HG03460 (cell line): ENCODE data around the gene MCRIP1.

Source experiments
- ATAC-seq: cut with Tn5 transposase; IDR thresholded peaks from one replicate; pipeline ENCODE4 v1.9.1; 2021; ENCODE audit not compliant: unreplicated experiment

Gene MCRIP1

DNA sequence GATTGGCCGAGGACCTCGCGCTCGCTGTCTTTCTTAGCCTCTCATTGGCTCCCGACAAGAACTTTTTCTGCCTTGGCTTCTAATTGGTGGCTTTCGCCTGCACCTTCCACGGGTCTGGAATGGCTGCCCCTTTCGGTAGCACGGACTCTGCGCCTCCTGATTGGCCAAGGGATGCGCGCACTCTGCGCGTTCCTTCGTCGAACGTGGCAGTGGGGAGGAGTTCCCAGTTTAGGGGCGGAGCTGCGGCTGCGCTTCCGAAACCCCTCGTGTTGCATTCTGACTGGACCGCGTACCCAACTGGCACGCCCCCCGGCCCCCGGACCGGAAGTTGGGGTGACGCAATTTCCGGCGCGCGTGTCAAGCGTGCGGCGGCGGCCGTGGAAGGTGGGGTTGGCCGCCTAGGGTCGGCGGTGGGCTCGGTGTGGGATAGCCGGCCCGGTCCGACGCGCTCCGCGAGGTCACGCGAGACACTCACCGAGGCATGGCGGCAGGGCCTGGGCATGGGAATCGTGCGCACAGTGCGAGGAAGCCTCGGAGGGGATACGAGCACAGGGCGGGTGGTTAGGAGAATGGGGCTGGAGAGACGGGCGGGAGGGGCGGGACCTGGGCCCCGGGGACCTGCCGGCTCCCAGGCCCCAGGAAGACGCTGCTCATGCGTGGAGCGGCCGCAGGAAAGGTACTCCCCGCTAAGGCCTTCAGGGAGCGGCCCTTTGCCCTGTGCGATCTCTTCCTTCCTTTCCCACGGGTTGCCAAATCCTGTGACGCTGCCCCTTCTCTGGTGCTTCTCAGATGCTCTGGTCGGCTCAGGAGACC is 27.9 kb upstream of the MCRIP1 start:
- peak; percentile 78 for ATAC-seq

DNA sequence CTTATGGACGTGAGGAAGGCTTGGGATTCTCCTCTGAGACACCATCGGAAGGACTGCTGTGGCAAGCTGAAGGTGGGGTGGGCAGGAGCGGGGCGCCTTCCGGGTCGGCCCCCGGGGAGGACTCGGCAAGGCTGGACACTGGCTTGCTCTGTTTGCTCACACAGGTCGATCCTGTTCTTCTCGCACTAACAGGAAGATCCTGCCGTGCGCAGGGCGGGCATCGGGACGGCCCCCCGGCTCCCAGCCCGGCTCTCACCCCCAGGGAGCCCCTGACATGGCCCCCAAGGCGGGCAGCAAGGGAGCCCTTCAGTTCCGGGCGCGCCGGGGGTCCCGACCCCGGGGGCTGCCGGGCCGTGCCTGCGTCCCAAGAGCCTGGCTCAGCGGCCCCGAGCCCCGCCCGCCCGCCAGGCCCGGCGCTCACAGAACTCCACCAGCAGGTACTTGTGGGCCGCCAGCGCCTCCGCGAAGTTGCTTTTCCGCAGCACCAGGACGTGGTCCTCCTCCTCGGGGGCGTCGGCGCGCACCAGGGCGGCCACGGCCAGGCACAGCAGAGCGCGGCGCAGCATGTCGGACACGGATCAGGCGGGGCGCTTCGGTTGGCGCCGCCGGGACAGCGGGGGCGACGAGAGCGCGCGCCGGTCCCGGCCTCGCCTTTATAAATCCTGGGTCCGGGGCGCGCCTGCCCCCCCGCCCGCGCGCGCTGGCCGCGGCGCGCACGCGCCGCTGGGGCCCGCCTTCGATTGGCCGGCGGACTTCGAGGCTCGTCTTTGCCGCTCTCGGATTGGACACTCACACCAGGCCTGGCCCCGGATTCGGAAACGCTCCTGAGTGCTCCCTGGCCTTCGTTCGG is 27.0 kb upstream of the MCRIP1 start, which contains the start of gene P4HB:
Gene P4HB, minus strand, starts transcription at position 630 of the 850 bp plus-strand sequence. Its CDS starts 64 bp downstream, at position 566.
- ATAC-seq: peak; percentile 4

DNA sequence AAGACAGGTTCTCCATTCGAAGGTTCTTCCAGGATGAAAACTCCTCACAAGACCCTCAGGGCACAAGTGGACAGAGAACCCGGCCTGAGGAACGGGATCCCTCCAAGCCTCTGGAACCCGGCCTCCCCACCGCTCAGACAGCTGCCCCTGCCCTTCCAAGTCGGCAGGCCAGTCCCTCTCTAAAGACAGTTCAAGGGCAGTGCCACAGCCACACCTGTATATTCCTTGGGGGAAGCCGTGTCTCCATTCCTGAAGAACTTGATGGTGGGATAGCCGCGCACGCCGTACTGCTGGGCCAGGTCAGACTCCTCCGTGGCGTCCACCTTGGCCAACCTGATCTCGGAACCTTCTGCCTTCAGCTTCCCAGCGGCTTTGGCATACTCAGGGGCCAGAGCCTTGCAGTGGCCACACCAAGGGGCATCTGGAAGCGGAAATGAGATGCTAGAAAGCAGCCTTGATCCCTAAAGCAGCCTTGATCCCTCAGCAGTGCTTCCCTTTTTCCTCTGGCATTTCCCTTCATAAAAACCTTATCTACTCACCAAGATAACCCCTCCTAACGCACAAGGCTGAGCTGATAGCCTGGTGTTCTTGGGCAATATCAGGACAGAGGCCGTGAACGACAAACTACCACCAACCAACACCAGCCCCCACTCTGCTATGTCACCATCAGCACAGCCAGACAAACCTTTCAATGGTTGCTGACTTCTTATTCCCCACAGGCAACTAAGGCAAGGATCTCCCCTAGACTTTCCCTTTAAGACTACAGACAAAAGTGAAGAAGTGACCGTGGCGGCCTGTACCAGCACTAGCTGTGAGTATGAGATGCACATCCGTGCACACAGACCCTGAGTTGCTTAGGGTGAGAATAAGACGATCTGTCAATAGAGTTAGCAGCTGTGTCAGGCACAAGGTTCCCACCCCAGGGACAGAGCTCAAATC is 26.1 kb upstream of the MCRIP1 start:
- no peak for ATAC-seq

DNA sequence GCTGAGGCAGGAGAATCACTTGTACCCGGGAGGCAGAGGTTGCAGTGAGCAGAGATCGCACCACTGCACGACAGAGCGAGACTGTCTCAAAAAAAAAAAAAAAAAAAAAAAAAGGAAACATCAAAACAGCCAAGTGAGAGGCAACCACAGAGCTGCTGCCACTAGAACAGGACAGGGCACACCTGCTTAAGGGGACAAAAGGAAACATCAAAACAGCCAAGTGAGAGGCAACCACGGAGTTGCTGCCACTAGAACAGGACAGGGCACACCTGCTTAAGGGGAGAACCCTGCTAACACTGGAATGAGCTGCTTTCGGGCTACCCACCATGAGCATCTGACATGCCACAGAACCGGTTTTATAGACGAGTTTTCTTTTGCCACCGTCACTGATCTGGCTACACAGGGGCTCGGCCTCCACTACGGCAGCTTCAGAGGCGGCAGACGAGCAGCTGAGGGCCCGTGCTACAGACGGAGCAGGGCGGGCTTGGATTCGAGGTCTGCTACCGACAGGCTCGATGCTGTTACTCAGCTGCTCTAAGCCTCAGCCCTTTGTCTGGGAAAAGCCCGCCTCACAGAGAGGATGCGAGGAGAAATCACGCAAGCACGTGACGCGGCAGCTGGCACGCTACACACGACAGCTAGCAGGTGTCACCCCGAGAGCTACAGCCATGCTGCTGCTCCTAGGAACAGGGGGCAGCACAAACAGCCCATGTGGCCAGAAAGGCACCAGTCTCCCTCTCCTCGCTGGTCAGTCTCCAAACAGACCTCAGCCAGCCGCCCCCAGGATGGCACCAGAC is 25.3 kb upstream of the MCRIP1 start:
- ATAC-seq: no peak

DNA sequence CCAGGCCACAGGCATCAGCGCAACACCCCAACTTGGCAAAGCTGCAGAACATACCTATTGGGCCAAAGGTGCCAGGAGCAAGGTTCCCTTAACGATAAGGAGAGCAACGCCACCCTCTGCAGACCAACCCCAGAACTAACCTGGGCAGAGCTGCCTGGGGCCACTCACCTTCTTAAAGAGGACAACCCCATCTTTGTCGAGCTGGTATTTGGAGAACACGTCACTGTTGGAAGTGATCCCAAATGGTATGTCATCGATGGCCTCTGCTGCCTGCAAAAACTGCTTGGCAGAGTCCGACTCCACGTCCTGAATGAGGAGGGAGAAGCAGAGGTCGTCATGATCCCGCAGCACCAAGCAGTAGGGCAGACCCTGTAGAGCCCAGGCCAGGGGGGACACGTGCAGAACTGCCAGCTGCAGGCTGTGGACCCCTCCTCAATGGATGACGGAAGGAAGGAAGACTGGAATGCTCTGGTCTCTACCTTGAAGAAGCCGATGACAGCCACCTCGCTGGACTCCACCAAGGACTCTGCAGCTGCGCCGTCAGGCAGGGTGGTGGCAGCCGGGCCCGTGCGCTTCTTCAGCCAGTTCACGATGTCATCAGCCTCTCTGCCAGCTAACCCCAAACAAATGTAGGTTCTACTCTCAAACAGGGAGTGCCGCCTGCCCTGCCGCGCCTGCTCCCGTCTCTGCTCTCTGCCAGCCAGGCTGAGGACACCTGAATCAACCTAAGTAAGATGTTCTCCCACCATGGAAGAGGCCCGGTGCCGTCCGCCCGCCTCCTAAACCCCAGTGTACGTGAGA is 22.1 kb upstream of the MCRIP1 start:
- no peak for ATAC-seq

DNA sequence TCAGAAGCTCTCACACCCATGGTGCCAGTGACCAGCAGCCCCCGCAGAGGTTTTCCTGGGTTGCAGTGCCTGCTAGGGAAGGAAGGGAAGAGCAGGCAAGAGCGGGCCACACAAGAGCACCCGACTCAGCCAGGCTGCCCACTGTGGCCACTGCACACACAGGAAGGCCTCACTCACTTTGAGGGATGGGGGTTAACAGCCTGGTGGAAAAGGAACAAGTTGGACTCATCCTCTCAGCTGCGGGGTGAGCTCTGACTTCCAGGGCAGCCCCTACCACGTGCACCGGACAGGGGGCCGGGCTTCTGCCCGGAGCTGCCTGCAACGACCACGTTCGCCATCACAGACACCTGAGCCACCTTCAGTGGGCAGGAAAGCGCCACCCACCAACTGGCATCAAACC is 19.1 kb upstream of the MCRIP1 start:
- ATAC-seq: no peak

DNA sequence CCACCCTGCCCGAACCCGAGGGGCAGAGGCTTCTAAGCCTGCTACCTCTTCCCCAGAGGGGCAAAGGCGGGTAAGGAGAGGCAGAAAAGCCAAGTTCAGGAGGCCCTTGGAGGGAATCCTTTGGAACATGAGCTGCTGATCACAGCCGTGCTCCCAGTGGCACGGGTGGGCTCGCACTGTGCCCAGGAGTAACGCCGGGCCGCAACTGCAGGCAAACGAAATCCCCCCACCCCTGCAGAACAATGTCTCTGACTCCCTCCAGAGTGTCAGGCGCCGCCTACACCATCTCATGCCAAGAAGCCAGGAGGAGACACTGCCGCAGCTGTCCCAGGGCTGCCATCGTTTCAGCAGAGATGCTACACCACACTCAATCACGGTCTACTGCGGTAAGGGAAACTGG is 18.3 kb upstream of the MCRIP1 start:
- no peak for ATAC-seq

DNA sequence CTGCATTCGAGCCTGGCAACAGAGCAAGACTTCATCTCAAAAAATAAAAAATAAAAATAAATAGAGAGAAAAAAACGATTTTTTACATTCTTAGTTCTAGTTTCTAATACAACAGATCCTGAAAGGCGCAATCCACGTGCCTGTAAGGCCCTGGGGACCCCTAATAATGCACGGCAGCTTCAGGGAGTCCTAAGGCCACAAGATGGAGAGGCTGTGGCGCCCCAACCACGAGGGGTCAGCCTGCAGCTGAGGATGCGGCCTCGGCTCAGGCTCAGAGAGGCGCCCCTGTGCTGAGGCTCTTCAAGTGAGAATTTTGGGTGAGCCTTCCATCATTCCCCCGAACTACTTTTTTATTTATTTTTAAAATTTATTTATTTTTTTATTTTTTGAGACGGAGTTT is 16.4 kb upstream of the MCRIP1 start:
- ATAC-seq: no peak

DNA sequence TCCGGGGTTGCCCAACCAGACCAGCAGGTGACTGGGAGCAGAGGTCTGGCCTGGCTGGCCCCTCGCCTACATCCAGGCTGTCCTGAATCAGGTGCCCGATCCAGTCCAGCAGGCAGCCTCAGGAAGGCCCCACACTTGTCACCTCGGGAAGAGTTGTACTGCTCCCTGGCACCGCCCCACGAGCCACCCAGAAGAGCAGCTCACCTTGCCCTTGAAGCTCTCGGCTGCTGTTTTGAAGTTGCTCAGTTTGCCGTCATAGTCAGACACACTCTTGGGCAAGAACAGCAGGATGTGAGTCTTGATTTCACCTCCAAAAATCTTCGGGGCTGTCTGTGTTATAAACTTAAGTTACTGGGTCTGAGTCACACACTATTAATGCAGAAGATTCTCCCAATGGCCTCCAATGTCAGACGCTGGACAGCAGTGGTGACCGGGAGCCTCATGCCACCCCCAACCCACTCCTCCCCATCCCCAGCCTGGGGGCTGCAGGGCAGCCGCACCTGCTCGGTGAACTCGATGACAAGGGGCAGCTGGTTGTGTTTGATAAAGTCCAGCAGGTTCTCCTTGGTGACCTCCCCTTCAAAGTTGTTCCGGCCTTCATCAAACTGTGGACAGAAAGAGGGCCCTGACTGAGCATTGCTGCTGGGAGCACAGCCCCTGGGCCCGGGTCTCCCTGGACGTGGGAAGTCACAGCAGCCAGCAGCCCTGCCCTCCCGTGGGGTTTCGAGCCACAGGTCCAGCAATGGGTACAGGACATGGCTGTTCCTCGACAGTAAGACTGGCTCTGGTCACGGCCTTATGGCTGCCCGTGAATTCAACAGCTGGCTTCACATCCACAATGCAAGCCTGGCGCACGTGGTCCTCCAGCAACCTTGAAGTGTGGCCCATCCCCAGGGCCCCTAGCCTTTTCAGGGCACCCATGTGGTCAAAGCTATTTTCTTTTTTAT is 13.9 kb upstream of the MCRIP1 start:
- ATAC-seq: no peak

DNA sequence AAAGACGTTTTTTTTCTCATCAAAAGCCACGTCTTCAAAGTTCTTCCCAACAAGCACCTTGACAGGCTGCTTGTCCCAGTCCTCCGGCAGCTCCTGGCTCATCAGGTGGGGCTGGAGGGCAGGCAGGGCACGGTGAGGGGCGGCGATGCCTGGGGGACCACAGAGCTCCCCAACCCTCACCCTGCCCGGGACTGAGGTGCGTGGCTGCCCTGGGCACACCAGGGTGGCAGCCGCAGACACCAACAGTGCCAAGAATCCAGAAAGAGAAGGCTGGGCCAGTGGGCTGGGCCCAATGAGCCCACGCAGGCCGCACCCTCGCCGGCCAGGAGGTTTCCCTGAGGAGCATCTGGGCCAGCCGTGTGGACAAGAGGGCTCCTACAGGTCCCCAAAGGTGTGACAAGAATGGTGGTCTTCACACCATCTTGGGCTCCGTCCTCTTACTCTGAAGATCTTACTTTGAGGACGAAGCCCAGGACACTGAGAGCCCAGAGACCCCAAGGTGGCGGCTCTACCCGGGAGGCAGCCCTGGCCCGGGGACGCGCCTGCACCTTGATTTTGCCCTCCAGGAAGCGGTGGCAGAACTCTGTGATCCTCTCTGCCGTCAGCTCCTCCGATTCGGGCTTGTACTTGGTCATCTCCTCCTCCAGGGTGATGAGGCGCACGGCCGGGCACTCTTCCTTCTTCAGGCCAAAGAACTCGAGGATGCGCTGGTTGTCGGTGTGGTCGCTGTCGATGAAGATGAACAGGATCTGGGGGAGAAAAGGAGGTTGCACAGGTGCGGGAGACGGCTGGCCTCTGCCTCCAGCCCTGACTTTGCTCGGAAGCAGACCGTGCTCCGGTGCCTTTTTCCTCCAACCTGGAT is 13.0 kb upstream of the MCRIP1 start:
- ATAC-seq: no peak

DNA sequence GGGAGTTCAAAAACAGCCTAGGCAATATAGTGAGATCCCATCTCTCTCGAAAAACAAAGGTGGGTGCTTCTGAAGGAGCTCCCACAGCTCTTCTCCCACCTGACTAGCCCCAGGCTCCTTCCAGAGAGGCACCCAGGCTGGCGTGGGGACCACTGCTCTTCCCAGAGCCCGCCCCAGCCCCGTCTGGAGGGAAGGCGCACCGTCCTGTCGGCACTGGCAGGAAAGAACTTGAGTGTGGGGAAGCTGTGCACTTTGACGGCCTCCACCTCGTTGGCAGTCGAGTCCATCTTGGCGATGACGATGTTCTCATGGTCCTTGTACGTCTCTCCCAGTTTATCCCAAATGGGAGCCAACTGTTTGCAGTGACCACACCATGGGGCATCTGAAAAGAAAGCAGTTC is 12.3 kb upstream of the MCRIP1 start:
- ATAC-seq: no peak

DNA sequence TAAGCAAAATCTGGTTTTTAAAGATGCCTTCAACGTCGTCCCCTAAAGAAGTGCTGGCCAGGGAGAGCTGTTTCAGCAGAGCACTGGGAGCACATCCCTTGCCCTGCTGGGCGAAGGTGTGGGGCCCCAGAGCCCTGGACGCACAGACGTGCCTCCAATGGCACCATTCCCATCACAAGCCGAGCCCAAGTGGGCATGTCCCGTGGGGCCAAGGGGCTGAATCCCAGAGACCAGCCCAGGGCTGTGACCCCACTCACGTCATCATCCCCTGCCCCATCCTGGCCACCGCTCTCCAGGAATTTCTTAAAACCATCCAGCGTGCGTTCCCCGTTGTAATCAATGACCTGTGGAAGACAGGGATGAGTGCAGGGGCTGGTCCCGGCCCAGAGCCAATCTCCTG is 11.8 kb upstream of the MCRIP1 start:
- ATAC-seq: no peak

DNA sequence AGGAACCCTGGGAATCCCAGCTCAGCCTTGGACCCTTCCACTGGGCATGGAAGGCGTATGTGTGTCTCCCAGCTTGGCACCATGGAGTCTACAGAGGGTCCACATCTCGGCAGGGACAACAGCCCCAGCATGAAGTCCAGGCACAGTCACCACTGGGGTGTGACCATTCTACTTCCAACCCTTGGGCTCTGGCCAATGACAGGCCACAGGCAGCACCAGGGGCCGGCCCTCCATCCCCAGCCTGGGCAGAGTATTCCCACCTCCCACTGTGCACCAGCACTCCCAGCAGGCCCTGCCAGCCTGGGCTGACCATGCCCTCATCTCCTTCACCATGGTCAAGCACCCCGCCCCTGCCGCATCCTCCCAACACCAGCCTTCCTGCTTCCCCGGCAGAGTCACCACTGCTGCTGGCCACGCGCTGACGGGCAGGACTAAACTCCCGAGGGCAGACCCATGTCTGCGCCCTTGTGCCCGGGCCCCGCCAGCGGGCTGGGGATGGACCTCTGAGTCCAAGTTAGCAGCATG is 11.3 kb upstream of the MCRIP1 start:
- no peak for ATAC-seq

DNA sequence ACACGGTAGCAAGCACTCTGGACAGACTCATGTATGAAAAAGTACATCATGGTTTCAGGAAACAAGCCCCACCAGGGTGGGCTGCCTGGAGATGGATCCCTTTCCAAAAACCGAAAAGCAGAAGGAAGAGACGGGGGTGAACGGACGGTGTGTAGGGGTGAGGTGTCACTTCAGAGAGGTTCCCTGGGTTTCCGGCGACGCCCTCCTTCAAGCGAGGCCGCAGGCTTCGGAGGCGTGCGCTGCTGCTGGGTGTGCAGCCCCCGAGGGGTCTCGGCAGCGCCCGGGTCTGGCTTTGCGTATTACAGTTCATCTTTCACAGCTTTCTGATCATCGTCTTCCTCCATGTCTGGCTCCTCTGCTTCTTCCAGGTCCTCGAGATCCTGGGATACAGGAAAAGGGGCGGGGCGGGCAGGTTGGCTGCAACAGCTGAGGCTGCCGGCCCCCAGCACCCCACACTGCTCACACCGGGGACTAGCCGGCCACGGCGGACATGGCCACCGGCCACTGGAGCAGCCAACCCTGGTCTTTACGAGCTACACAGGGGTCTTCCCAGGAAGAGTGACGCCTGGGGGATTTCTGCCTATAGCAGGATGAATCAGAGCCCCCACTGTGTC is 10.7 kb upstream of the MCRIP1 start:
- ATAC-seq: no peak

DNA sequence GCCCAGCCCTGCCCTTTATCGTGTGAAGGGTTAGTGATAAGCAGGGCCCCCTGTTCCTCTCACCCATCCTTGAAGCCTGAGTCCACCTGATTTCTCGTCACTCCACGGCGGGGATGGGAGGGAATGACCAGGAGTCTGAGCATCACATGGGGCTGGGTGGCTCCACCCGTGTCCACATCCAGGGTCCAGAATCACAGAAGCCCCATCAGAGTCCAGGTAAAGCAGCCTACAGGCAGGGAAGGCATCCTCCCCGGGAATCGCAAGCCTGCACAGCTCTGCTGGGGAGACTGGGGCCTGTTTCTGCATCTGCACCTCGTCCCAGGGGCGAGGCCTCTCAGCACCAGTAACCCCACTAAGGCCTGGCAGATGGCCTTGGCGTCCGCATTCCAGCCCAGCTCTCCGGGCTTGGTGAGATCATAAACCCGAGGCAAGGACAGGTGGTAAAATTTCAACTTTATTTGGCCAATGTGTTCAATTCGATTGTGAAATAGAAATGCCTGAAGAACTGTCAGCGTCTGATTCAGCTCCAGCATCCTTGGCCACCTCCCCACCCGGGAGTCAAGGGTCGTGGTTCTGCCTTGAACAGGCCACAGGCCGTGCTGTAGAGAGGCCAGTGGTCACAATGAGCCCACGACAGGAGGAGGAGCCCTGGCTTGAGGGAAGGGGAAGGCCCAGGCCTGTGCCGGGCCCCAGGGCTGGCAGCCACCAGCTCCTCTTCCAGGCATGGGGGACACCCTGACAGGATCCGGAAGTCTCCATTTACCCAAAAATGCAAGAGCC is 9.8 kb upstream of the MCRIP1 start:
- no peak for ATAC-seq

DNA sequence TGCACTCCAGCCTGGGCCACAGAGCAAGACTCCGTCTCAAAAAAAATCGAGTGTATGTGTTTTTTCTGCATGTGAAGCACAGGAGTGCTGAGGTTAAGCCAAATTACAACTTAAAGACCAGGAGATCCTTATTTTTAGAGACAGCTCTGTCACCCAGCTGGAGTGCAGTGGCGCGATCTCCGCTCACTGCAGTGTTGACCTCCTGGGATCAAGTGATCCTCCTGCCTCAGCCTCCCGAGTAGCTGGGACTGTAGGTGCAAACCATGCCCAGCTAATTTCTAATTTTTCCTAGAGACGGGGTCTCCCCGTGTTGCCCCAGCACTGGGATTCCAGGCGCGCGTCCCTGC is 9.3 kb upstream of the MCRIP1 start:
- no peak for ATAC-seq
